PFSK-1 (cell line): ENCODE results near the gene CCDC194.

Source experiments
- REST ChIP-seq, 2 experiments: IDR thresholded peaks; 2 replicates each; pipeline versions ENCODE4 v1.6.1 to v1.8.0; 2011 to 2012; ENCODE audit warnings: low read depth in 2 of 2, low read length in 2 of 2, control low read depth in 1 of 2, inconsistent platforms in 1 of 2, mild to moderate bottlenecking in 1 of 2, moderate library complexity in 1 of 2; ENCODE audit not compliant: insufficient read depth in 1 of 2
- TAF1 ChIP-seq: IDR thresholded peaks from 2 replicates; pipeline ENCODE4 v1.6.1; 2012; ENCODE audit warnings: low read length, control low read depth, borderline replicate concordance; ENCODE audit not compliant: insufficient read depth

GRCh38 chr19:17411801-17412200 is 17.8 kb upstream of the CCDC194 start:
- no peak for TF ChIP-seq REST (IDR thresholded peaks at IDR 0.05; ENCODE audit: insufficient read depth in 1 of 2, low read depth in 2 of 2, low read length in 2 of 2)
- TF ChIP-seq TAF1: no peak
